OCI-LY3 (cell line): ENCODE data around the gene ZNF343.

Experiments used
- CTCF ChIP-seq: fragments of 200-600, 300-600 bp; sonication (generic); IDR thresholded peaks from 2 replicates; pipeline ENCODE4 v1.5.1; 2014; ENCODE audit warnings: antibody characterized with exemption, low read length, low read depth
- EZH2phosphoT487 ChIP-seq: fragments of 200-600 bp; shearing (Covaris generic); IDR thresholded peaks from 2 replicates; pipeline ENCODE4 v1.6.1; 2018; ENCODE audit warnings: antibody characterized with exemption, mixed run types, low read depth

- TF ChIP-seq CTCF (no peak), EZH2phosphoT487 (no peak)
These were observed 9.8 kb upstream of the ZNF343 start for GRCh38 chr20:2518558-2518957.
